Measurements from ENCODE around the gene RLBP1.

DNA sequence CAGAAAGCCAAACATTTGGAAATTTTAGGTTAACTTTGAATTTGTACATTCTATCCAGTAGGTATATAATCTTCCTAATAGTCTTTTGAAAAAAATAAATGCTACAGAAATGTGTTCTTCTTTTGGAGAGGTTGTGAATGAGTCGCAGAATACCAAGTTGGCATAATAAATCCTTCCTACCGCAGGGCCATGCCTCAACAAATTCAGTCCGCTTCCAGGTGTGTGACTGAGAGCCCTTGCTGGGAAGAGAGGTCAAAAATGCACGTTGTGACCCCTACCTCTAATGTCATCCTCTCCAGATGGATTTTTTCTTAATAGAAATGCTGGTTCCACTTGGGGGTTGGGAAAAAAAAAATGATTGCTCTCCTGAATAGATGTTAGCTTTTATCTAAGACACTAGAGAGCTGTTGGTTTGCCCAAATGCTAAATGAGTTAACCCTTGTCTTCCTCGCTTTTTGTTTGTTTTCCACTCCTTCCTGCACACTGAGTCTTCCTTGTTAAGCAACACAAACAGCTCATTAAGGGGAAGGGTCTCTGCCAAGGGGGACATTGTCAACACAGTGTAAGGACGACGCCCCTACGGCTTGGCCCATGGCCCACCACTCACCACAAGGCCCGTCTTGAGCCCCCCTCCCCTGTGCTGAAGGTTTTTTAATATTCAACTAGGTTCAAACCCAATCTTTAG lies 33.9 kb downstream of the RLBP1 start:
- TF ChIP-seq, protein P1, sequence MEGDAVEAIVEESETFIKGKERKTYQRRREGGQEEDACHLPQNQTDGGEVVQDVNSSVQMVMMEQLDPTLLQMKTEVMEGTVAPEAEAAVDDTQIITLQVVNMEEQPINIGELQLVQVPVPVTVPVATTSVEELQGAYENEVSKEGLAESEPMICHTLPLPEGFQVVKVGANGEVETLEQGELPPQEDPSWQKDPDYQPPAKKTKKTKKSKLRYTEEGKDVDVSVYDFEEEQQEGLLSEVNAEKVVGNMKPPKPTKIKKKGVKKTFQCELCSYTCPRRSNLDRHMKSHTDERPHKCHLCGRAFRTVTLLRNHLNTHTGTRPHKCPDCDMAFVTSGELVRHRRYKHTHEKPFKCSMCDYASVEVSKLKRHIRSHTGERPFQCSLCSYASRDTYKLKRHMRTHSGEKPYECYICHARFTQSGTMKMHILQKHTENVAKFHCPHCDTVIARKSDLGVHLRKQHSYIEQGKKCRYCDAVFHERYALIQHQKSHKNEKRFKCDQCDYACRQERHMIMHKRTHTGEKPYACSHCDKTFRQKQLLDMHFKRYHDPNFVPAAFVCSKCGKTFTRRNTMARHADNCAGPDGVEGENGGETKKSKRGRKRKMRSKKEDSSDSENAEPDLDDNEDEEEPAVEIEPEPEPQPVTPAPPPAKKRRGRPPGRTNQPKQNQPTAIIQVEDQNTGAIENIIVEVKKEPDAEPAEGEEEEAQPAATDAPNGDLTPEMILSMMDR (conservative IDR thresholded peaks at IDR 0.05; ENCODE audit: low read depth in 2 of 2): no peak
- TF ChIP-seq EZH2 (IDR thresholded peaks at IDR 0.05; ENCODE audit: low read depth, unreplicated experiment) (no peak), POLR2AphosphoS5 (IDR thresholded peaks at IDR 0.05; ENCODE audit: low read depth) (no peak), ZNF114 (CRISPR knock-in tag; IDR thresholded peaks at IDR 0.05) (no peak), EZH2phosphoT487 (IDR thresholded peaks at IDR 0.05; ENCODE audit: unreplicated experiment) (no peak), CREB1 (CRISPR knock-in tag; IDR thresholded peaks at IDR 0.05; ENCODE audit: low read depth) (no peak), JUNB (IDR thresholded peaks at IDR 0.05; ENCODE audit: unreplicated experiment) (no peak)
- TF ChIP-seq, protein P2, sequence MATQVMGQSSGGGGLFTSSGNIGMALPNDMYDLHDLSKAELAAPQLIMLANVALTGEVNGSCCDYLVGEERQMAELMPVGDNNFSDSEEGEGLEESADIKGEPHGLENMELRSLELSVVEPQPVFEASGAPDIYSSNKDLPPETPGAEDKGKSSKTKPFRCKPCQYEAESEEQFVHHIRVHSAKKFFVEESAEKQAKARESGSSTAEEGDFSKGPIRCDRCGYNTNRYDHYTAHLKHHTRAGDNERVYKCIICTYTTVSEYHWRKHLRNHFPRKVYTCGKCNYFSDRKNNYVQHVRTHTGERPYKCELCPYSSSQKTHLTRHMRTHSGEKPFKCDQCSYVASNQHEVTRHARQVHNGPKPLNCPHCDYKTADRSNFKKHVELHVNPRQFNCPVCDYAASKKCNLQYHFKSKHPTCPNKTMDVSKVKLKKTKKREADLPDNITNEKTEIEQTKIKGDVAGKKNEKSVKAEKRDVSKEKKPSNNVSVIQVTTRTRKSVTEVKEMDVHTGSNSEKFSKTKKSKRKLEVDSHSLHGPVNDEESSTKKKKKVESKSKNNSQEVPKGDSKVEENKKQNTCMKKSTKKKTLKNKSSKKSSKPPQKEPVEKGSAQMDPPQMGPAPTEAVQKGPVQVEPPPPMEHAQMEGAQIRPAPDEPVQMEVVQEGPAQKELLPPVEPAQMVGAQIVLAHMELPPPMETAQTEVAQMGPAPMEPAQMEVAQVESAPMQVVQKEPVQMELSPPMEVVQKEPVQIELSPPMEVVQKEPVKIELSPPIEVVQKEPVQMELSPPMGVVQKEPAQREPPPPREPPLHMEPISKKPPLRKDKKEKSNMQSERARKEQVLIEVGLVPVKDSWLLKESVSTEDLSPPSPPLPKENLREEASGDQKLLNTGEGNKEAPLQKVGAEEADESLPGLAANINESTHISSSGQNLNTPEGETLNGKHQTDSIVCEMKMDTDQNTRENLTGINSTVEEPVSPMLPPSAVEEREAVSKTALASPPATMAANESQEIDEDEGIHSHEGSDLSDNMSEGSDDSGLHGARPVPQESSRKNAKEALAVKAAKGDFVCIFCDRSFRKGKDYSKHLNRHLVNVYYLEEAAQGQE (IDR thresholded peaks at IDR 0.05; ENCODE audit: unreplicated experiment): no peak
